ENCODE measurements around the gene TALDO1.
A peak's percentile ranks its signal among the peaks of the same experiment; 100 is the strongest.

Gene TALDO1

GRCh38 chr11:776561-777287 lies 29.5 kb downstream of the TALDO1 start:
- intact Hi-C loops (cut with DNase I), result no loop called here
- DNase-seq, result peak in 1 of 42 donors; percentile 44

- intact Hi-C loops (cut with DNase I), result no loop called here
- DNase-seq, result peak; percentile 69 to 97 (median 92)
Observed at GRCh38 chr11:777288-778255, 30.3 kb downstream of the TALDO1 start, which contains the start of gene GATD1. Gene GATD1 (minus strand): TSS chr11:777487. CDS start chr11:777462, 25 bp downstream.

- DNase-seq, result no peak
- intact Hi-C loops (cut with DNase I), result no loop called here
Observed at GRCh38 chr11:778976-779954, 32.0 kb downstream of the TALDO1 start.

- no peak for DNase-seq
- intact Hi-C loops (cut with DNase I), result no loop called here
Observed at GRCh38 chr11:779955-780532, 32.8 kb downstream of the TALDO1 start.

- intact Hi-C loops (cut with DNase I), result no loop called here
- no peak for DNase-seq
Observed at GRCh38 chr11:782264-783174, 35.3 kb downstream of the TALDO1 start.

- intact Hi-C loops (cut with DNase I), result no loop called here
- DNase-seq, result peak; percentile 73 to 95 (median 88)
Observed at GRCh38 chr11:783581-784015, 36.3 kb downstream of the TALDO1 start.

GRCh38 chr11:786235-787083 lies 39.2 kb downstream of the TALDO1 start:
- peak in 11 of 42 donors; percentile 29 to 76 (median 55) for DNase-seq
- intact Hi-C loops (cut with DNase I), result no loop called here

GRCh38 chr11:787084-787675 lies 39.9 kb downstream of the TALDO1 start:
- intact Hi-C loops (cut with DNase I), result no loop called here
- no peak for DNase-seq

GRCh38 chr11:788009-788640 lies 40.9 kb downstream of the TALDO1 start:
- DNase-seq, result no peak
- intact Hi-C loops (cut with DNase I), result no loop called here

GRCh38 chr11:788953-789940 lies 42.0 kb downstream of the TALDO1 start:
- peak in 2 of 42 donors; percentile 14 to 36 for DNase-seq
- intact Hi-C loops (cut with DNase I), result no loop called here

GRCh38 chr11:789943-790342 lies 42.7 kb downstream of the TALDO1 start, which contains the start of gene CEND1:
Gene CEND1 (minus strand): TSS chr11:790090. CDS start chr11:788576, 1,514 bp downstream.
- intact Hi-C loops (cut with DNase I), result no loop called here
- DNase-seq, result peak in 41 of 42 donors; percentile 62 to 93 (median 84)

- no peak for DNase-seq
- intact Hi-C loops (cut with DNase I), result no loop called here
Observed at GRCh38 chr11:790721-791564, 43.7 kb downstream of the TALDO1 start.

All from head of caudate nucleus (tissue), 42 donors.